OCI-LY1 (cell line): ENCODE data around the gene G6PC3.

Experiments used
- EZH2 ChIP-seq: fragments of 200-600 bp; sonication (generic), shearing (Covaris generic); IDR thresholded peaks from 2 replicates; pipeline ENCODE4 v1.8.0; 2017; ENCODE audit warnings: borderline replicate concordance, mixed run types, mild to moderate bottlenecking, antibody characterized with exemption, low read length, moderate library complexity, mixed read lengths
- TF ChIP-seq, protein P1 (sequence below): fragments of 200-600 bp; sonication (generic), shearing (Covaris generic); IDR thresholded peaks from 2 replicates; pipeline ENCODE4 v1.5.1; 2017; ENCODE audit warnings: mild to moderate bottlenecking, antibody characterized with exemption, low read length, moderate library complexity, mixed read lengths

DNA sequence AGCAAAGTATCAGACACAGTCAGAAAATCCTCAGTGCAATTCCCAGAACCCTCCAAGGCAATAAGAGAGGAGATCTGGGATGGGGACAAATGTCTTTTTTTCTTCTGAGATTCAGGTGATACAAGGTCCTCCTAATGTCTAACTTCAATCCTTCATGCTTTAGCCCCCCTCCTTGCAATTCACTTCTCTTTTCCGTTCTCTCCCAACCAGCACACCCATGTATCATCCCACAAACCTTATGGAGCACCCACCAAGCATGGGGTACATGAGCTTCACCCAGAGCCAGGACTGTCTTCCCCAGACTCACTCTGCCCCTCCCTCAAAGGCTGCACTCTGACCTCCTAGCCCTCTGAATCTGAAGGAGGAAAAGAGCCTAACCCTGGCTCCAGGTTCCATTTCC, 42.8 kb downstream of the G6PC3 start:
- TF ChIP-seq, protein P1, sequence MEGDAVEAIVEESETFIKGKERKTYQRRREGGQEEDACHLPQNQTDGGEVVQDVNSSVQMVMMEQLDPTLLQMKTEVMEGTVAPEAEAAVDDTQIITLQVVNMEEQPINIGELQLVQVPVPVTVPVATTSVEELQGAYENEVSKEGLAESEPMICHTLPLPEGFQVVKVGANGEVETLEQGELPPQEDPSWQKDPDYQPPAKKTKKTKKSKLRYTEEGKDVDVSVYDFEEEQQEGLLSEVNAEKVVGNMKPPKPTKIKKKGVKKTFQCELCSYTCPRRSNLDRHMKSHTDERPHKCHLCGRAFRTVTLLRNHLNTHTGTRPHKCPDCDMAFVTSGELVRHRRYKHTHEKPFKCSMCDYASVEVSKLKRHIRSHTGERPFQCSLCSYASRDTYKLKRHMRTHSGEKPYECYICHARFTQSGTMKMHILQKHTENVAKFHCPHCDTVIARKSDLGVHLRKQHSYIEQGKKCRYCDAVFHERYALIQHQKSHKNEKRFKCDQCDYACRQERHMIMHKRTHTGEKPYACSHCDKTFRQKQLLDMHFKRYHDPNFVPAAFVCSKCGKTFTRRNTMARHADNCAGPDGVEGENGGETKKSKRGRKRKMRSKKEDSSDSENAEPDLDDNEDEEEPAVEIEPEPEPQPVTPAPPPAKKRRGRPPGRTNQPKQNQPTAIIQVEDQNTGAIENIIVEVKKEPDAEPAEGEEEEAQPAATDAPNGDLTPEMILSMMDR, result no peak
- TF ChIP-seq EZH2, result no peak
